SU-DHL-6 (cell line): ENCODE results near the gene PLCD1.
"Not testable (repeated sequence)": the region's sequence is repeated elsewhere in the genome, so short reads cannot be mapped to it uniquely, and the experiment has no call there.

Experiments
- EZH2phosphoT487 ChIP-seq: fragments of 200-600 bp; sonication (generic), shearing (Covaris generic); conservative IDR thresholded peaks from 2 replicates; pipeline ENCODE4 v1.6.1; 2018; ENCODE audit warnings: mild to moderate bottlenecking, antibody characterized with exemption, low read length, moderate library complexity, mixed read lengths
- TF ChIP-seq, protein P1 (sequence below): fragments of 200-600 bp; sonication (generic); IDR thresholded peaks from one replicate; pipeline ENCODE4 v1.5.1; 2017; ENCODE audit warnings: antibody characterized with exemption, mild to moderate bottlenecking, low read length, moderate library complexity; ENCODE audit not compliant: insufficient read depth, poor library complexity, severe bottlenecking

DNA sequence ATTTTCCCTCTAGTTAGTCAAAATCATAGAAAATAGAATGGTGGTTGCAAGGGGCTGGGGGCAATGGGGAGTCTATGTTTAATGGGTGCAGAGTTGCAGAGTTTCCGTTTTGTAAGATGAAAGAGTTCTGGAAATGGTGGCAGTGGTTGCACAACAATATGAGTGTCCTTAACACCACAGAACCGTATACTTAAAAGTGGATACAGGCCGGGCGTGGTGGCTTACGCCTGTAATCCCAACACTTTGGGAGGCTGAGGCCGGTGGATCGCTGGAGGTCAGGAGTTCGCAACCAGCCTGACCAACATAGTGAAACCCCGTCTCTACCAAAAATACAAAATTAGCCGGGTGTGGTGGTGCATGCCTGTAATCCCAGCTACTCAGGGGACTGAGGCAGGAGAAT, 41.1 kb downstream of the PLCD1 start:
- TF ChIP-seq, protein P1, sequence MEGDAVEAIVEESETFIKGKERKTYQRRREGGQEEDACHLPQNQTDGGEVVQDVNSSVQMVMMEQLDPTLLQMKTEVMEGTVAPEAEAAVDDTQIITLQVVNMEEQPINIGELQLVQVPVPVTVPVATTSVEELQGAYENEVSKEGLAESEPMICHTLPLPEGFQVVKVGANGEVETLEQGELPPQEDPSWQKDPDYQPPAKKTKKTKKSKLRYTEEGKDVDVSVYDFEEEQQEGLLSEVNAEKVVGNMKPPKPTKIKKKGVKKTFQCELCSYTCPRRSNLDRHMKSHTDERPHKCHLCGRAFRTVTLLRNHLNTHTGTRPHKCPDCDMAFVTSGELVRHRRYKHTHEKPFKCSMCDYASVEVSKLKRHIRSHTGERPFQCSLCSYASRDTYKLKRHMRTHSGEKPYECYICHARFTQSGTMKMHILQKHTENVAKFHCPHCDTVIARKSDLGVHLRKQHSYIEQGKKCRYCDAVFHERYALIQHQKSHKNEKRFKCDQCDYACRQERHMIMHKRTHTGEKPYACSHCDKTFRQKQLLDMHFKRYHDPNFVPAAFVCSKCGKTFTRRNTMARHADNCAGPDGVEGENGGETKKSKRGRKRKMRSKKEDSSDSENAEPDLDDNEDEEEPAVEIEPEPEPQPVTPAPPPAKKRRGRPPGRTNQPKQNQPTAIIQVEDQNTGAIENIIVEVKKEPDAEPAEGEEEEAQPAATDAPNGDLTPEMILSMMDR = not testable (repeated sequence)
- not testable (repeated sequence) for TF ChIP-seq EZH2phosphoT487
